HepG2 (cell line): ENCODE results near the gene DSCAM.

Experiments
- BRF2 ChIP-seq: sonication (generic); formaldehyde crosslinking; IDR thresholded peaks from 2 replicates; pipeline ENCODE4 v1.8.1; 2022; ENCODE audit warnings: mild to moderate bottlenecking, missing genetic modification reagents
- CHD2 ChIP-seq: IDR thresholded peaks from 2 replicates; pipeline ENCODE4 v1.6.1; 2011; ENCODE audit warnings: low read depth, low read length, improper control_type of control experiment
- CTCF ChIP-seq: sonication (generic); formaldehyde crosslinking; IDR thresholded peaks from 2 replicates; pipeline ENCODE4 v1.5.0; 2020; ENCODE audit warnings: mild to moderate bottlenecking, missing genetic modification reagents, moderate library complexity
- JUND ChIP-seq: sonication (generic); formaldehyde crosslinking; IDR thresholded peaks from 2 replicates; pipeline ENCODE4 v1.8.0; 2022; ENCODE audit warnings: mild to moderate bottlenecking, missing genetic modification reagents
- POLR2A ChIP-seq, 2 experiments: IDR thresholded peaks; 2 replicates each; pipeline ENCODE4 v1.6.1; 2011; ENCODE audit warnings: low read depth in 2 of 2, low read length in 2 of 2, mild to moderate bottlenecking in 1 of 2, moderate library complexity in 1 of 2; ENCODE audit not compliant: insufficient read depth in 1 of 2
- POLR2AphosphoS5 ChIP-seq: IDR thresholded peaks from 2 replicates; pipeline ENCODE4 v1.6.1; 2012; ENCODE audit warnings: low read depth, low read length
- ZNF496 ChIP-seq: sonication (generic); formaldehyde crosslinking; IDR thresholded peaks from 2 replicates; pipeline ENCODE4 v1.8.1; 2023; ENCODE audit warnings: mild to moderate bottlenecking, moderate library complexity, missing genetic modification reagents; ENCODE audit not compliant: insufficient replicate concordance
- ZNF605 ChIP-seq: sonication (generic); formaldehyde crosslinking; IDR thresholded peaks from 2 replicates; pipeline ENCODE4 v1.8.0; 2022; ENCODE audit warnings: mild to moderate bottlenecking, missing genetic modification reagents
- ZNF766 ChIP-seq: sonication (generic); formaldehyde crosslinking; IDR thresholded peaks from 2 replicates; pipeline ENCODE4 v1.5.0; 2020; ENCODE audit warnings: missing genetic modification reagents, borderline replicate concordance
- TF ChIP-seq, protein P1 (sequence below): conservative IDR thresholded peaks from 2 replicates; pipeline ENCODE4 v1.6.1; 2018; ENCODE audit warnings: missing genetic modification reagents

DNA sequence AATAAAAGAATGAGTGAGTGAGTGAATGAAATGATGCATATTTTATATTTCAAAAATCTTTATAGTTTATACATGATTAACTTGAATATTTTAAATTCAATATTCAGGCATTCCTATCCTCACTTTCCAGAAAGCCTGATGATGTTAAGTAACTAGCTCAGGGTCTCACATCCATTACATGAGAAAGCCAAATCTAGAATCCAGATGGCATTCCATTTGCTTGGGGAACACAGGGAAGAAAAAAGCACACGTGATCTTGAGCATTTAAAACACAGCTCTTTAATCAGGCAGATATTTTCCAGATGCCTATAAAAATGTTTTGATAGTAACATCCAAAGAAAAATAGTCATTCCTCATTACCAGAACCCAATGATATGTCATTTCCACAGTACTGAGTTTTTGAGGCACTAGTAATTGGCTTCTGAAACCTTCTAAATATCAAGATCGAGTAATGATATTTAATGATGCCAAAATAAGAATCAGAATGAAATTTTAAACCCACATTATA, 291.9 kb downstream of the DSCAM start:
- no peak for TF ChIP-seq POLR2AphosphoS5
- no peak for TF ChIP-seq JUND (CRISPR knock-in tag)
- no peak for TF ChIP-seq CTCF (CRISPR knock-in tag)
- TF ChIP-seq, protein P1, sequence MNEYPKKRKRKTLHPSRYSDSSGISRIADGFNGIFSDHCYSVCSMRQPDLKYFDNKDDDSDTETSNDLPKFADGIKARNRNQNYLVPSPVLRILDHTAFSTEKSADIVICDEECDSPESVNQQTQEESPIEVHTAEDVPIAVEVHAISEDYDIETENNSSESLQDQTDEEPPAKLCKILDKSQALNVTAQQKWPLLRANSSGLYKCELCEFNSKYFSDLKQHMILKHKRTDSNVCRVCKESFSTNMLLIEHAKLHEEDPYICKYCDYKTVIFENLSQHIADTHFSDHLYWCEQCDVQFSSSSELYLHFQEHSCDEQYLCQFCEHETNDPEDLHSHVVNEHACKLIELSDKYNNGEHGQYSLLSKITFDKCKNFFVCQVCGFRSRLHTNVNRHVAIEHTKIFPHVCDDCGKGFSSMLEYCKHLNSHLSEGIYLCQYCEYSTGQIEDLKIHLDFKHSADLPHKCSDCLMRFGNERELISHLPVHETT (CRISPR knock-in tag), result no peak
- no peak for TF ChIP-seq ZNF605 (CRISPR knock-in tag)
- TF ChIP-seq CHD2, result no peak
- no peak for TF ChIP-seq ZNF496 (CRISPR knock-in tag)
- no peak for TF ChIP-seq POLR2A (IDR thresholded peaks at IDR 0.05; ENCODE audit: insufficient read depth in 1 of 2, low read depth in 2 of 2, low read length in 2 of 2)
- no peak for TF ChIP-seq BRF2 (CRISPR knock-in tag)
- TF ChIP-seq ZNF766 (CRISPR knock-in tag), result no peak
